GM18909 (cell line): ENCODE results near the gene CDKN2A.

Source experiments
- ATAC-seq: cut with Tn5 transposase; IDR thresholded peaks from one replicate; pipeline ENCODE4 v1.9.1; 2021; ENCODE audit warnings: mild to moderate bottlenecking; ENCODE audit not compliant: unreplicated experiment, poor library complexity

Gene CDKN2A

DNA sequence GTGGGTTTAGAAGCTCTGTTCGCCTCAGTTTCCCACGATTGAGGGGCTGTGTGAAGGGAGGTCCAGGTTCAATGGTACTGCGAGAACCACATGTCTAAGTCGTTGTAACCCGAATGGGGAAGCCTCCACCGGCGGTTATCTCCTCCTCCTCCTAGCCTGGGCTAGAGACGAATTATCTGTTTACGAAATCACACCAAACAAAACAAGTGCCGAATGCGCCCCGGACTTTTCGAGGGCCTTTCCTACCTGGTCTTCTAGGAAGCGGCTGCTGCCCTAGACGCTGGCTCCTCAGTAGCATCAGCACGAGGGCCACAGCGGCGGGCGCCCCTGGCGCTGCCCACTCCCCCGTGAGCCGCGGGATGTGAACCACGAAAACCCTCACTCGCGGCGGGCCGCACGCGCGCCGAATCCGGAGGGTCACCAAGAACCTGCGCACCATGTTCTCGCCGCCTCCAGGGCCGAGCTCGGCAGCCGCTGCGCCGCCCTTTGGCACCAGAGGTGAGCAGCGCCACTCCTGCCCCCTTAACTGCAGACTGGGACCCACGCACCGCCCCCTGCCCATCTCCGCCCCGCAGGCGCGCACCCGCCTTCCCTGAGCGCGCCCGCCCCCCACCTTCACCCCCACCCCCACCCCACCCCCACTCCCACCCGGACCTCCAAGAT, at the start of gene CDKN2A:
Gene CDKN2A (minus strand): TSS at position 500 of the 663 bp plus-strand sequence.
- peak; percentile 43 for ATAC-seq

DNA sequence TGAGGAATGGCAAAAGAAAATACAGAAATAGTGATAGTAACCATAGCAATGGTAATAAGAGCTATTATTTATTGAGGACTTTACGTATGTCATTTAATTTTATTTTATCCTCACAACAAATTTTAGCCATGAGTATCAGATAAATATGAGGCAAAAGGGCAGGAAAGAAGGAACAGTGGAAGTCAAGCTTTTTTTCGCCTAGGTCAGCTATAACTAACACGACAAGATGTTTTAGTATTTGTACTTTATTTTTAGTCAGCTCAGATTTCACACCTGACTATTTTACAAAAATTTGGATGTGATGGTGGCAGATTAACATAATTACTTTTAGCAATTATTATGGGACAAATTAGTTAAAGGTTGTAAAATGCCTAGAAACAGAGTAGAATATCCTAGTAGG, 49.7 kb upstream of the CDKN2A start:
- ATAC-seq: no peak

DNA sequence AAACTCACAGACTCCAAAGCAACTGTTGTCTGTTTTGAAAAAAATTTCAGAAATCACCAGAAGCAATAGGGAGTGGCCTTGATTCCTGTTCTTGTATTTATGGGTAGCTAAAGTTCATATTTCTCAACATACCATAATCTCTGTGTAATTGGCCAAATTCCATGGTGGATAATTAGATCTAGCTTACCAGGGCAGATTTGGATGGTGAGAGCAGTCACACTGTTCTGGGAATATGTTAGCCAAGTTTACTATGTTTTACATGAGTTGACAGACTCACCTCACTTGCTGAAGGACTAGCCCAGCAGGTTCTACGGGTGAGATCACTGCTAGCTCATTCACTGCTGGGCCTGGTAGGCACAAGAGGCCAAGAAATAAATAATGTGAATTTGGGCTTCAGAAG, 47.6 kb upstream of the CDKN2A start:
- ATAC-seq: no peak

DNA sequence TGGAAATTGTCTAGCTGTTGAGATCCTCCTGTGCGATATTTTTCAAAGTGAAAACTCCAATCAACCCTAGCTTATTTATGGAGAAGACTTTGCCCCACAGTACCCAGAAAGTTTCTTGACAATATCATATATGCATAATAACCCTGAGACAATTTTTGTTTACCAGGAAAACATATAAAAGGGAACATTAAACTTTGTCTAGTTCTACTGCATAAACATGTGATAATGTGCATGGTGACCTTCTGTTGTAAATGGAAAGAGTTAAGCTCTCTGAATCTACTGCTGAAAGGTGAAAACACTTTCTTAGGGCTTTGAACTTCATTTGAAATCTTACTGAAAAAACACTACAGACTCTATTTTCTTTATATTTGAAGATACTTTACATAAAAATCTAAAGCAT, 47.2 kb upstream of the CDKN2A start:
- no peak for ATAC-seq

DNA sequence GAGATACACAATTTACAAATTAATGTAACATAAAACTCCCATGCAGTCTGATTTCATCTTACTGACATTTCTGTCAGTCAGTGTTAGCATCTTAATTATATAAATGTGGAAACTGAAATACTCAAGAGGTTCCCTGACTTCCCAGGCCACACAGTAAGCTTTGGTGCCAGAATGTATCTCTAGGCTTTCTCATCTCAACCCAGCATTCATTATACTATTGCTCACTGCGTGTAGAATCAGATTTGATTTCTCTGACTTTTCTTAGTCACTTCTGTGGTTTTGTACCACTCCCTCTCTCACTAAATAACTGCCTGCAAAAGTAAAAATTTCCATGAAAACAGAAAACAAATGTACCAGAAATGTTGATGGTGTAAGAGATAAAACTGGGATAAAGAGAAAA, 46.6 kb upstream of the CDKN2A start:
- no peak for ATAC-seq

DNA sequence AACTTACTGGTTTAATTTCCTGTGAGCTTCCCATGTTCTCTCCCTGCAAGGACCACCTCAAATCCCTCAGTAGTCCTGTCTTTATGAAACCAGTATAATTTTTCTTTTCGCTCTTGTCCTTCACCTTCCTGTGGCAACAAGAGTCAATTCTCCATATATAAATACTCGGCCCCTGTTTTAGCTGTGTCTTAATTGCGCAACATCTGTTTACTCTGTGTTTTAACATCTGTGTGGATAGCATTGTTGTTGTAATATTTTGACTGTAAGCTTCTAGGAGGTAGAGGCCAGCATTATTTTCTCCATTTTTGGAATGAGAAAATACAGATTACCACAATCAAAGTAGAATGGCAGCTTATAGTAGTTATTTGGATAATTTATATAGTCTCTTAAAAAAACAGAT, 45.1 kb upstream of the CDKN2A start:
- ATAC-seq: no peak

DNA sequence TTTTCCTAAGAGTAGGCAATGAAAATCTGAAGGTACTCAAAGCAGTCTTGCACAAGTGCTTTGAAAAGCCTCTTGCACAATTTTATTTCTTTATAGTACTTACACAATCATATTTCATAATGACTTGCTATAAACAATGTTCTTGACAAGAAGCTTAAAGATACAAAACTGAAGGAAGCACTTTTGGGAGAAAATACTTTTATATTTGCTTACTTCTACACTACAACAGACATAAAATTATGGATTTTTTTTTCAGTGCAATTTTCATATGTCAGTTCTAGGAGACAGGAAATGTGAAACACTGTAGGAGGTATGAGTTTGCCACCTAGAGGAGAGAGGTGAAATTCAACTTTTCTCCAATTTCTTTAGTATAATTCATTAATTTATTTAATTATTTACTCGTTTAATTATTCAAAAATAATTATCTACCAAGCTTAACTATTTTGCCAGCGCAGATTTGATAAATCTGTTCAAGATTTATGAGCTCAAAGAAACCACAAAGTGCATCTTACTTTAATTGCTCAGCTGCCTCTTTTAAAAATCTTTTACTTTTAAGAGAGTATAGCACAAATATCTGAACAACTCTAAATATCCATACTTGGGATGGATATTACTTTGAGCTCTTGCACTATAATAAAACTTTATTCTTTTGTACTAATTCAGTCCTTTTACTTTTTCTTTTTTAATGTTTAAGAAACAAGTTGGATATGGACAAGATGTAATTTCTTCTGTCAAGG, 43.9 kb upstream of the CDKN2A start:
- ATAC-seq: no peak

DNA sequence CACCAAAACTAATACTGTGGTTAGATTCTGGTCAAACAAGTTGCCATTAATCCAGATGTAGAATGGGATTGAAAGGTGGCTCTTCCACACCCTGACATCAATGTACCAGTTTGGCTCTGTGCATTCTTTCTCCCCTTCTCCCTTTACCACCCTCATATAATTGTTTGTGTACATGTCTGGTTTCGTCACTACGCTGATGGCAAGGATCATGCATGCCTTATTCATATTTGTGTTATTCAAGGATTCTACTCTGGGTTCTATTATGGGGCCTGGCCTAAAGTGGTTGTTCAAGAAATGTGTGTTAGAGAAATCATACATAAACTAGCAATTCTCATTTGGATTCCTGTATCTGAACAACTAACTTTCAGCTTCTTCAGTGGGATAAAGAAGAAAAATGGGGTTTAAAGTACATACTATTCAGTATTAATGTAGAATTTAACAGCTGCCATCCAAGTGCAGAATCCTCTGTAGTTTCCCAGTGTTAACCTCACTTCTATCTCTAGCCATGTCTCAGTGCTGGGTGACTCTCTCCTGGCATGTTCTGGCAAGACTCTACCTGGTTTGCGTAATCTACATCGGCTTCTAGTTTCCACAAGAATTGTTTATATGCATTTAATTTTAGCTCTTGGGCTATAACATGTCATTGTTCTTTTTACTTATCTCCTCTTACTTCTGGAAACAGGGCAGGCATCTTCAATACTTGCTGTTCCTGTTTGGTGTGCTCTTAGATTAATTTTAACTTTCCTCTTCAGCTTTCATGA, 42.9 kb upstream of the CDKN2A start:
- ATAC-seq: no peak

DNA sequence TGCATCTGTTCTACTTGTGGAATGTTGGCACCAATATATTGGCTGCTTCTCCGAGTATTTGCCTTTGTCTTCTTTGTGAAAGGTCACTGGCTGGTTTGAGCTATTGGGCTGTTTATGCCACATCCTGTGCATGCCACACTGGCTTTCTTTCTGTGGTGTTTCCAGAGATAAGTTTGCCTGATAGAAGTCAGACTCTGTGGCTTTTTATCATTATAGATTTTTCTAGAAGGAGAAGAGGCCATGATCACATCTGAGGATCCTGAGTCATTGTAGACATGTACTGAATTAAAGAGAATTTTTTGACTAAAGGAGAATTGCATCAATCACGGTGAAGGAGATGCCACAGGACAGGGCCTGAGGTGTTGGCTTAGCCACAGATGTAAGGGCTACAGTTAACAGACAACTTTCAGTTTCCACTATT, 41.4 kb upstream of the CDKN2A start:
- no peak for ATAC-seq

DNA sequence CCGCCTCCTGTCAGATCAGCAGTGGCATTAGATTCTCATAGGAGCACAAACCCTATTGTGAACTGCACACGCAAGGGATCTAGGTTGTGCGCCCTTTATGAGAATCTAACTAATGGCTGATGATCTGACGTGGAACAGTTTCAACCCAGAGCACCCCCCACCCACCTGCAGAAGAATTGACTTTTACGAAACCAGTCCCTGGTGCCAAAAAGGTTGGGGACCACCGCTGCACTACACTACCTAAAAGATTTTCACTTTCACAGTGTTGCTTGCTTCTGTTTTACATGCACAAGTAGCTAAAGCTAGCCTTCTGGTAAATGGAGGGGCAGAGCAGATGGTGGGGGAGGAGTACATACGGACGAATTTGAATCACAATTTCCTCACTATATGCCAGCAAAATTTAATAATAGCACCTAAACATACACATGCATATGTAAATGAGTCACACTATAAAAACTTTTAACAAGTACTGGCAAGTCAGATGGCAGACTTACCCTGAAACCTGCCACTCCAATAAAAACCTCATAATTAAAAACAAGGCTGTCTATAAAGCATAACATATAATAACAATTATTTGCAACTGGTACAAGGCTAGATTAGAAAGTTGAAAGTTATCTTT, 38.9 kb upstream of the CDKN2A start:
- no peak for ATAC-seq

DNA sequence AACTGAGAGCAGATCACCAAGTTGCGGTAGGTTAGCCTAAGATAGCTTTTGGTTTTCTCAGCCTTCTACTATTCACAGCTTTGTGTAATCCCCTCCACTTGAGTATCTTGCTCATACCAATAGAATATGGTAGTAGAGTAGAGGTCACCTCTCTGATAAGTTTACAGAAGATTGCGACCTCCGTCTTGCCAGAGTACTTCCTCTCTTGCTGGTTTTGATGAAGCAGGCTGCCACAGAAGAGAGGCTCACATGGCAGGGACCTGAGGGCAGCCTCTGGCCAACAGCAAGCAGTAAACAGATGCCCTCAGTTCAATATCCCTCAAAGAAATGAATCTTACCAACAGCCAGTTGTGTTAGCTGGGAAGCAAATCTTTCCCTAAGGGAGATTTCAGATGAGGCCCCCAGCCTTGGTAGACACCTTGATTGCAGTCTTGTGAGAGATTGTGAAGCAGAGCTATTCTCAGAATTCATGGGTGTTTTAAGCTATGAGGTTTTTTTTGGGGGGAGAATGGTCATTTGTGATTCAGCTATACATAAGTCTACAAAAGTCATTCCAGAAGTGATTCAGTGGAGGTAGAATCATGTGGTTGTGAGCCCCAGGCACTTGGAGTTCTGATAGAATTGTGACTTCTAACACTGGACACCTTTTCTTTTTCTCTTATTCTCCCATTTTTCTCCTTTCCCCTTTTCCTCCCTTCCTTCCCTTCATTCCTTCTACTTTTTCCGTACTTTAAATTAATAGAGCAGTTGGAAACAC, 37.6 kb upstream of the CDKN2A start:
- ATAC-seq: no peak

DNA sequence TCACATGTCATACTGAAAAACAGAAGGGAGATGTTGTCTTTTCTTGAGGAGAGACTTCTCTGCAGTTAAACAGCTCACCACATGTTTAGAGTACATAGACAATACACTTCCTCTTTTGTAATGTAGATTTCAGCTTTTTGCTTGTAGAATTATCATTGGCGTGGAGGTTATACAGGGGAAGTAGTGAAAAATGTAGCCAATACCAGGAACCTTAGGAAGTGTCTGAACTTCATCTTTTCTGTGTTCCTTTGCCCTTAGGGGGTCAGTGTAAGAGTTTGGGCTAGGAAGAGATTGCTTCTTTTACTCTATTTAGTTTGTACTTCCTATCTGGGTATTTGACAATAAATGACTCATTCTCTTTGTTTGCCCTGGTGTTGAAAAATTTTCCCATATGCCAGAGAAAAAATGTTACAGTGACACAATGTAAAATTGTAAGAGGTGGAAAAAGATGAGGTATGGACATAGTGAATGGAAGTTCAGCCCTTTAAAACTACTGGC, 36.0 kb upstream of the CDKN2A start:
- peak; percentile 83 for ATAC-seq

DNA sequence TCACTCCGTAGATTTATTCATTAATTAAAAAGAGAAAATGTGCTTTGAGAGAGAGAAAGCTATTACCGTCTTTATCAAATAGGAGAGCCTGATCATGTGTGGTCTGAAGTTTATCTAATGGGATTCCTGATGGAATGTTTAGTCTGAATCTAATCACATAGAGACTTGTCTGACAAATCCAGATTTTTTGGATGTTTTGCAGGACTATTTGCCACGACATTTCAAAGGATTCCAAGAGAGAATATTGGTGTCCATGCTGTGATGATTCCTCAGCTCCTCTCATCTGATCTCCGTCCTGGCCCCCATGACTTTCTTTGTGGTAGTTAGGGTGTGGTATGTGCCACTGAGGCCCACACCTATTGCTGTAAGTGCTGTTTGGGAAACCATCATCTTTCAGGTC, 35.0 kb upstream of the CDKN2A start:
- no peak for ATAC-seq

DNA sequence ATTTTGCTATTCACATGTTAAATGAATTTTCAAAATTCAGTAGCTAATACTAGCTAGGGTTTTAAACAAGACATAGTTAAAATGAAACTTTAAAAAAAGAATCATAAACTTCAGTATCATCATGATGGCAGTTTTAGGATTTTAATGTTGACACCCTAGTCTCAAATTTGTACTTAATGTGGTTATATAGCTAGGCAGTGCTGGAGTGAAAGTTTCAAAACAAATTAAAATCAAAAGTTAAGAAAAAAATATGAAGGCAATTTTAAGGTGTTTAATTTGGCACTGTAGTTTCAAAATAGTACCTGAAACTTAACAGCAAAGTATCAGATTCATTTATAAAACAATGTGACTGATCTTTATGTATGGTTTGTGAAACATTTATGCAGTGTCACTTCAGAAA, 34.2 kb upstream of the CDKN2A start:
- ATAC-seq: no peak

DNA sequence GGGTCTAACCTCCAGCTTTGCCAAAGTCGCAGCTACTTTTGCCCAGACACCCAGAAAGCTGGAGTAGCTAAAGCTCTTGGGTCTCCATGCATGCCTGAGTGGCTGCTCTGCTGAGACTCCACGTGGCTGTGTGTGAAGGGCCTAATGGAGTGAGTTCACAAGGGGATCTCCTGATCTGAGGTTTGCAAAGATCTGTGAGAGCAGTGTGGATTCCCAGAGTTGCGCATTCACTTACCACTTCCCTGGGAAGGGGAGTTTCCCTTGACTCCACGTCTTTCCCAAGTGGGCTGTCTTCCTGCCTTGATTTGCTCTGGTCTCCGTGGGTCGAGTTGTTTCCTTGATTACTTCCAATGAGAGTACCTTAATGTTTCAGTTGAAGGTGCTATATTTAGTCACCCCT, 32.5 kb upstream of the CDKN2A start:
- ATAC-seq: no peak

DNA sequence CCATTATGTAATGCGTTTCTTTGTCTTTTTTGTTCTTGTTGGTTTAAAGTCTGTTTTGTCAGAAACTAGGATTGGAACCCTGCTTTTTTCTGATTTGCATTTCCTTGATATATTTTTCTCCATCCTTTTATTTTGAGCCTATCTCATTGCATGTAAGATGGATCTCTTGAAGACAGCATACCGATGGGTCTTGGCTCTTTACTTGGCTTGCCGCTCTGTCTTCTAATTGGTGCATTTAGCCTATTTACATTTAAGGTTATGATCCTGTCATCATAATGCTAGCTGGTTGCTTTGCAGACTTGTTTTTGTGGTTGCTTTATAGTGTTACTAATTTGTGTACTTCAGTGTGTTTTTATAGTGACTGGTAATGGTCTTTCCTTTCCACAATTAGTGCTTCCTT, 28.2 kb upstream of the CDKN2A start:
- ATAC-seq: no peak

DNA sequence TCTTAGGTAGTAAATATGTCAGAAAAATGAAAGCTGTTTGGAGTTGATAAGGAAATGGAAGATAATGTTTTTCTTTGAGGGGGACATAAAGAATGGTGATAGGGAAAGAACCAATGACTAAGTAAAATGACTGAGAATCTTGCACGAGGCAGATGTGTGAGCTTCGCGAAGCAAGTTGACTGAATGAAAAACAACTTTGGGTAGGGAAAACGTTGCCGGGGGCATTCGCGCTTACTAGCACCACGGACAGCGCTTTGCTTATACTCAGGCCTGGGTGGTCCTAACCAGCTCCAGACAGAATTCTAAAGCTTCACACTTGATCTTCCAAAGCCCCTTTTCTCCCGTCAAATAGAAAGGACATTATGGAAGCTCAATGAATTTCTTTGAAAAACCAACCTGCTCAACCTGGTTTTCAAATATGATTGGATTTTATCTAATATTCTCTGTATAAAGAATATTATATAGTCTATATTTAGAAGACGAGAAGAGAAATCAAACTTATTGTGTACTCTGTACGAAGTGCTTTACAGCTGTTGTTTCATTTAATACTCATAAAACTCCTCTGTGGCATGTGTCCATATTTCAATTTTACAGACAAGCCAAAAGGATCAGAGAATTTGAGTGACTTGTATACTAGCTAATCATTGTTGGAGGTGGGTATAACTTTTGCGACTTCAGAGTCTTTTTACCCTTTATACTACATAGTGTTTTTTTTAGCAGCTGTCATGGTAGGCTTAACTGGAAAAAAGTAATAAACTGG, 16.9 kb upstream of the CDKN2A start:
- ATAC-seq: no peak

DNA sequence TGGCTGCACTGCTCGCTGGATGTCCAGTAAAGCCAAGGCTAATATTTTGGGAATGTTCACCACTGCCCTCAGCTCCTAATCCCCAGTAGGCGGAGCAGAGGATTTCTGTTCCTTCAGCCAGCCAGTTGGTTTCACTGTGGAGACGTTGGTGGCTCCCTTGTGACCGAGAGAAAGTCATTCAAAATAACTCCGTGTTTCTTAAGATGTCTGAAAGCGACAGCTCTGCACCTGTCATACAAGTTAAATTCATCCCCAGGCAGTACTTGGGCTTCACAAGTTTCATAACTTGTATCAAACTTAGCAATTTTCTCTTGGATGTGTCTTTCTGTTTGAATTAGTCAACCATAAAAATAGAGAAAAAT, 15.3 kb upstream of the CDKN2A start:
- peak; percentile 23 for ATAC-seq

DNA sequence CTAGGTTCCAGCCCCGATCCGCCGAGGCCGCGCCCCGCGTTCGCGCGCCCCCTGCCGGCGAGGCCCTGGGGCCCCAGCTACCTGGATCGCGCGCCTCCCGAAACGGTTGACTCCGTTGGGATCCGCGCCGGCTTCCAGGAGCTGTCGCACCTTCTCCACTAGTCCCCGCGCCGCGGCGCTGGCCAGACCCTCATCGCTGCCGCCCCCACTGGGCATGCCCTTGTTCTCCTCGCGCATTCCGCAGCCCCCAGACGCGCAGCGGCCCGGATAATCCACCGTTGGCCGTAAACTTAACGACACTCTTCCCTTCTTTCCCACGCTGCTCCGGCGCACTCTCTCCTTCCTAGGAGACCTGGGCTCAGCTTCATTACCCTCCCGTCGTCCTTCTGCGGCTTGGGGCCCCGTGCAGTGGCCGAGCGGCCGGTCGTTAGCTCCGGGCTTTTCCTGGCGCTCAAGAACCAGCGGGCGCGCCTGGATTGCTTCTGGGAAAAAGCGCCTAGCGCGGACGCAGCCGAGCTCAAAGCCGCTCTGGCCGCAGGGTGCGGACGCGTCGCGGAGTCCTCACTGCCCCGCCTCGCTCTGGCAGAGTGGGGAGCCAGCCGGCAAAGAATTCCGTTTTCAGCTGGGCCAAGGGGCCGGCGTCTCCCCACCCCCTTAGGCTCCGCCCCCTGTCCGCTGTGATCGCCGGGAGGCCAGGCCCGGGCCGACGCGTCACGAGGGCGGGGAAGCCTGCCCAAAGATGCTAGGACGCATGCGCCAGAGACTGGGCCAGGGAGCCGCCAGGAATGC, 14.7 kb upstream of the CDKN2A start, which contains the start of gene CDKN2B:
Gene CDKN2B (minus strand): TSS at position 589 of the 789 bp plus-strand sequence. CDS start 352 bp downstream, at position 237.
- ATAC-seq: peak; percentile 90
